ENCODE results near the gene ATE1. TPM values are rescaled to one million over a fixed set of nuclear protein-coding genes. Genes with fewer than 3 reads are reported as not detected.

Gene ATE1
- total and polyA plus RNA-seq, 4 donors = 8.3 to 30.0 (median 17.8) TPM

DNA sequence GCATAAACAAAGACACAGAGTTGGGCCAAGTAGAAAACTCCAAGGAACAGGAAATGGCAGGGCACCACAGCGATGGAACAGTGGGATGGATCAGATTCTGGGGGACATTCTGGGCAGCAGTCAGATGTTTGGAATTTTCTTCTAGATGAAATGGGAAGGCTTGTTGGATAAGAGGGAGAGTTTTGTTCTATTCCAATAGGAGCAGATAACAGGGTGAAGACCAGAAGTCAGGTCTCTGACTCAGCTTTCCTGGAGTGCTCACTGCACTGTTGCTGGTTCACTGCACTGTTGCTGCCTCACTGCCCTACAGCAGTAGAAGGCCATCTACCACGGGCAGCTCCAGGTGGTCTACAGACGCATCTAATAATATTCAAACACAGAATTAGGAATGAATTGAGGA lies 135.6 kb downstream of the ATE1 start:
- no peaks in the 10 kb centered on the region for H3K4me1 ChIP-seq (ENCODE audit: control insufficient read depth in 1 of 2, insufficient read depth in 2 of 2, low read length in 2 of 2)
- DNase-seq (no peak), ATAC-seq (ENCODE audit: low FRiP score) (no peak)
- peaks cover 0 to 4% of the 10 kb centered on the region in 2 donors for H3K36me3 ChIP-seq (ENCODE audit: control insufficient read depth in 1 of 2, insufficient read depth in 2 of 2, low read length in 1 of 2)
- H3K4me3 ChIP-seq (ENCODE audit: low read length in 2 of 2) = no peak overlapping the region
- 80 to 83% methylated on average over 3 of the region's 3 CpGs for WGBS, 2 donors
- intact Hi-C loops (cut with DNase I) = no loop called here
- no peaks in the 10 kb centered on the region for H3K9me3 ChIP-seq (ENCODE audit: control insufficient read depth, low read length)
- H3K27ac ChIP-seq (ENCODE audit: low read depth in 1 of 2, low read length in 2 of 2) = no peak overlapping the region
- no peaks in the 10 kb centered on the region for H3K27me3 ChIP-seq (ENCODE audit: control insufficient read depth in 1 of 2, insufficient read depth in 2 of 2, low read length in 1 of 2)

- H3K4me3 ChIP-seq (ENCODE audit: low read length in 2 of 2) = no peak overlapping the region
- no peaks in the 10 kb centered on the region for H3K27me3 ChIP-seq (ENCODE audit: control insufficient read depth in 1 of 2, insufficient read depth in 2 of 2, low read length in 1 of 2)
- H3K4me1 ChIP-seq (ENCODE audit: control insufficient read depth in 1 of 2, insufficient read depth in 2 of 2, low read length in 2 of 2) = no peaks in the 10 kb centered on the region
- no peak for ATAC-seq (ENCODE audit: low FRiP score)
- WGBS, 2 donors = 95 to 96% methylated on average over 5 of the region's 5 CpGs
- H3K27ac ChIP-seq (ENCODE audit: low read depth in 1 of 2, low read length in 2 of 2) = no peak overlapping the region
- no peak for DNase-seq
- intact Hi-C loops (cut with DNase I) = no loop called here
- H3K36me3 ChIP-seq (ENCODE audit: control insufficient read depth in 1 of 2, insufficient read depth in 2 of 2, low read length in 1 of 2) = peaks cover 0 to 4% of the 10 kb centered on the region in 2 donors
- H3K9me3 ChIP-seq (ENCODE audit: control insufficient read depth, low read length) = no peaks in the 10 kb centered on the region
Measured at GRCh38 chr10:121791761-121792160, 136.1 kb downstream of the ATE1 start.

- DNase-seq = no peak
- Histone ChIP-seq H3K9me3 (ENCODE audit: control insufficient read depth, low read length) (no peaks in the 10 kb centered on the region), H3K36me3 (ENCODE audit: control insufficient read depth in 1 of 2, insufficient read depth in 2 of 2, low read length in 1 of 2) (peaks cover 0 to 4% of the 10 kb centered on the region in 2 donors), H3K4me1 (ENCODE audit: control insufficient read depth in 1 of 2, insufficient read depth in 2 of 2, low read length in 2 of 2) (no peaks in the 10 kb centered on the region), H3K27me3 (ENCODE audit: control insufficient read depth in 1 of 2, insufficient read depth in 2 of 2, low read length in 1 of 2) (no peaks in the 10 kb centered on the region), H3K4me3 (ENCODE audit: low read length in 2 of 2) (no peak overlapping the region), H3K27ac (ENCODE audit: low read depth in 1 of 2, low read length in 2 of 2) (no peak overlapping the region)
- intact Hi-C loops (cut with DNase I) = no loop called here
- no peak for ATAC-seq (ENCODE audit: low FRiP score)
- 84 to 90% methylated on average over 3 of the region's 3 CpGs for whole genome bisulfite sequencing, 2 donors
Measured at GRCh38 chr10:121788717-121789116, 139.1 kb downstream of the ATE1 start.

GRCh38 chr10:121788115-121788514 lies 139.7 kb downstream of the ATE1 start:
- ATAC-seq (ENCODE audit: low FRiP score) = no peak

DNA sequence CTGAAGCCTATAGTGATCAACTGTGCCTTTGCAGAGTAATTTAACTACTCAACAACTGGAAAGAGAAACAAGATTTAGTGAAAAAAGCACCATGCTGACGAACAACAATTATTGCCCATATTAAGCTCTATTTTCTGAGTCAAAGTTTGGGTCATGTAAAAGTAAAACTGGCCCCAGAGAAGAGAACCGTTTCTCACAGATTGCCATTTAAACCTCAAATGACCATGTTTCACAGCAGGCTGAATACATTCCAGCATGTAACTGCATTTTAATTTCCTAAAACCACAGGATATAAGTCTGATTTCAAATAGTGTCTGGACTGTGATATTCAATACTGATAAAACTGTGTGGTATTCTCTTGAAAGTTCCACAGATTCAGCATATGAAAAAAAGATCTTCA lies 140.7 kb downstream of the ATE1 start:
- Histone ChIP-seq H3K27me3 (ENCODE audit: control insufficient read depth in 1 of 2, insufficient read depth in 2 of 2, low read length in 1 of 2) (no peaks in the 10 kb centered on the region), H3K27ac (ENCODE audit: low read depth in 1 of 2, low read length in 2 of 2) (no peak overlapping the region), H3K36me3 (ENCODE audit: control insufficient read depth in 1 of 2, insufficient read depth in 2 of 2, low read length in 1 of 2) (peaks cover 0 to 4% of the 10 kb centered on the region in 2 donors), H3K4me1 (ENCODE audit: control insufficient read depth in 1 of 2, insufficient read depth in 2 of 2, low read length in 2 of 2) (no peaks in the 10 kb centered on the region), H3K9me3 (ENCODE audit: control insufficient read depth, low read length) (no peaks in the 10 kb centered on the region), H3K4me3 (ENCODE audit: low read length in 2 of 2) (no peak overlapping the region)
- ATAC-seq (ENCODE audit: low FRiP score) (no peak), DNase-seq (no peak)
- intact Hi-C loops (cut with DNase I) = no loop called here
- WGBS, 2 donors = 56 to 59% methylated on average over 2 of the region's 2 CpGs

More at GRCh38 chr10:121788115-121788514, 139.7 kb downstream of the ATE1 start:
- 41 to 42% methylated on average over 3 of the region's 3 CpGs for WGBS, 2 donors
- H3K4me3 ChIP-seq (ENCODE audit: low read length in 2 of 2) = no peak overlapping the region
- H3K4me1 ChIP-seq (ENCODE audit: control insufficient read depth in 1 of 2, insufficient read depth in 2 of 2, low read length in 2 of 2) = no peaks in the 10 kb centered on the region
- H3K27ac ChIP-seq (ENCODE audit: low read depth in 1 of 2, low read length in 2 of 2) = no peak overlapping the region
- no peak for DNase-seq
- intact Hi-C loops (cut with DNase I) = no loop called here
- peaks cover 0 to 4% of the 10 kb centered on the region in 2 donors for H3K36me3 ChIP-seq (ENCODE audit: control insufficient read depth in 1 of 2, insufficient read depth in 2 of 2, low read length in 1 of 2)
- H3K27me3 ChIP-seq (ENCODE audit: control insufficient read depth in 1 of 2, insufficient read depth in 2 of 2, low read length in 1 of 2) = no peaks in the 10 kb centered on the region
- H3K9me3 ChIP-seq (ENCODE audit: control insufficient read depth, low read length) = no peaks in the 10 kb centered on the region

- Histone ChIP-seq H3K9me3 (ENCODE audit: control insufficient read depth, low read length) (peaks cover 1% of the 10 kb centered on the region), H3K4me3 (ENCODE audit: low read length in 2 of 2) (no peak overlapping the region), H3K27me3 (ENCODE audit: control insufficient read depth in 1 of 2, insufficient read depth in 2 of 2, low read length in 1 of 2) (no peaks in the 10 kb centered on the region), H3K36me3 (ENCODE audit: control insufficient read depth in 1 of 2, insufficient read depth in 2 of 2, low read length in 1 of 2) (peaks cover 3 to 6% of the 10 kb centered on the region in 2 donors), H3K27ac (ENCODE audit: low read depth in 1 of 2, low read length in 2 of 2) (no peak overlapping the region), H3K4me1 (ENCODE audit: control insufficient read depth in 1 of 2, insufficient read depth in 2 of 2, low read length in 2 of 2) (no peaks in the 10 kb centered on the region)
- DNase-seq (no peak), ATAC-seq (ENCODE audit: low FRiP score) (no peak)
- WGBS, 2 donors = 82 to 84% methylated on average over 6 of the region's 6 CpGs
- intact Hi-C loops (cut with DNase I) = no loop called here
Measured at GRCh38 chr10:121783782-121784372, 144.0 kb downstream of the ATE1 start.

- Histone ChIP-seq H3K27me3 (ENCODE audit: control insufficient read depth in 1 of 2, insufficient read depth in 2 of 2, low read length in 1 of 2) (no peaks in the 10 kb centered on the region), H3K36me3 (ENCODE audit: control insufficient read depth in 1 of 2, insufficient read depth in 2 of 2, low read length in 1 of 2) (peaks cover 3 to 6% of the 10 kb centered on the region in 2 donors), H3K9me3 (ENCODE audit: control insufficient read depth, low read length) (peaks cover 1% of the 10 kb centered on the region), H3K4me3 (ENCODE audit: low read length in 2 of 2) (no peak overlapping the region), H3K4me1 (ENCODE audit: control insufficient read depth in 1 of 2, insufficient read depth in 2 of 2, low read length in 2 of 2) (no peaks in the 10 kb centered on the region), H3K27ac (ENCODE audit: low read depth in 1 of 2, low read length in 2 of 2) (no peak overlapping the region)
- no peak for ATAC-seq (ENCODE audit: low FRiP score)
- intact Hi-C loops (cut with DNase I) = no loop called here
- DNase-seq = no peak
- WGBS, 2 donors = 96 to 97% methylated on average over 4 of the region's 4 CpGs
Measured at GRCh38 chr10:121781101-121781500, 146.7 kb downstream of the ATE1 start.

DNA sequence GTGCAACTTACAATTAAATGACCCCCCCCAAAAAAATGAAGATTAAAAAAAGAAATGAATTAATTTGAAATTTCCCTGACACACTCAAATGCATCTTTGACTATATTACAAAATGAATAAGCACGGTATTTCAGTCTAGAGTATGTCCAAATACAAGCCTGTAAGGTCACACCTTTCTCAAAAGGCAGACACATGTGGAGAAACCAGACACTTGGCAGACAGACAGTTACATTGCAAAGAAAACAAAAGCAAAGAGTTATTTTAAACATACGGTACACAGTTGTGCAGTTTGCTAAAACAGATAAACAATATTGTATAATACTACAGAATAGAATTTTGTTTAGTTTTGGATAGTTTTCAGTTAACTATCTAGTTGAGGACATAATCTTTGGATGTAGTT lies 153.0 kb downstream of the ATE1 start:
- intact Hi-C loops (cut with DNase I) = no loop called here
- peaks cover 1% of the 10 kb centered on the region for H3K9me3 ChIP-seq (ENCODE audit: control insufficient read depth, low read length)
- ATAC-seq (ENCODE audit: low FRiP score) = no peak
- H3K4me3 ChIP-seq (ENCODE audit: low read length in 2 of 2) = no peak overlapping the region
- 49 to 53% methylated on average over 2 of the region's 2 CpGs for WGBS, 2 donors
- H3K36me3 ChIP-seq (ENCODE audit: control insufficient read depth in 1 of 2, insufficient read depth in 2 of 2, low read length in 1 of 2) = peaks cover 3 to 4% of the 10 kb centered on the region in 2 donors
- H3K27ac ChIP-seq (ENCODE audit: low read depth in 1 of 2, low read length in 2 of 2) = no peak overlapping the region
- no peak for DNase-seq
- no peaks in the 10 kb centered on the region for H3K27me3 ChIP-seq (ENCODE audit: control insufficient read depth in 1 of 2, insufficient read depth in 2 of 2, low read length in 1 of 2)
- H3K4me1 ChIP-seq (ENCODE audit: control insufficient read depth in 1 of 2, insufficient read depth in 2 of 2, low read length in 2 of 2) = peaks cover 0 to 2% of the 10 kb centered on the region in 2 donors

DNA sequence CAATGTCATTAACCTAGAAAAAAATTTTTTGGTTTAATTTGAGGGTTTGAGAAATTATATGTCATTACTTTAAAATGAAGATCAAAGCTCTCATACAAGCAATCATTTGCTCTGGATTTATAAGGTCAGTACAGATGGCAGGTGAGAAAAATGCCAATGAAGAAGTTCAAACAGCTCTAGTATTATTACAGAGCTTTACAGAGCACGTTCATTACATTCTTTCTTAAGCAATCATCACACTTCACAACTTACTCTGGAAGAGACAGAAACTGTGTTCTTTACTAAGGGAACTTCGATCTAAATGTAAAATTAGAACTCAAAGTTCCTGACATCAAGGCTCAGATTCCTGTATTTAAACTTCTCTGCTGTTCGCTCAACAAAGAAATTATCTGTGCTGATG lies 153.4 kb downstream of the ATE1 start:
- no peak for DNase-seq
- H3K27ac ChIP-seq (ENCODE audit: low read depth in 1 of 2, low read length in 2 of 2) = no peak overlapping the region
- WGBS, 2 donors = 64 to 66% methylated on average over 3 of the region's 3 CpGs

More for the DNA sequence above, 153.4 kb downstream of the ATE1 start:
- no peak for ATAC-seq (ENCODE audit: low FRiP score)
- peaks cover 1% of the 10 kb centered on the region for H3K9me3 ChIP-seq (ENCODE audit: control insufficient read depth, low read length)
- H3K36me3 ChIP-seq (ENCODE audit: control insufficient read depth in 1 of 2, insufficient read depth in 2 of 2, low read length in 1 of 2) = peaks cover 3 to 4% of the 10 kb centered on the region in 2 donors
- intact Hi-C loops (cut with DNase I) = no loop called here
- peaks cover 0 to 2% of the 10 kb centered on the region in 2 donors for H3K4me1 ChIP-seq (ENCODE audit: control insufficient read depth in 1 of 2, insufficient read depth in 2 of 2, low read length in 2 of 2)
- no peaks in the 10 kb centered on the region for H3K27me3 ChIP-seq (ENCODE audit: control insufficient read depth in 1 of 2, insufficient read depth in 2 of 2, low read length in 1 of 2)
- H3K4me3 ChIP-seq (ENCODE audit: low read length in 2 of 2) = no peak overlapping the region
